ENCODE results near the gene FCN1.

GRCh38 chr9:134939836-134940235, 22.1 kb upstream of the FCN1 start:
- TF ChIP-seq POLR2AphosphoS5 (IDR thresholded peaks at IDR 0.05), result no peak
- TF ChIP-seq POLR2A (IDR thresholded peaks at IDR 0.05), result no peak

Data from spleen (tissue), 3 donors.